Raji (cell line): Measurements from ENCODE around the gene KHSRP.

Source experiments
- POLR2A ChIP-seq: IDR thresholded peaks from 2 replicates; pipeline ENCODE4 v1.6.1; 2011; ENCODE audit warnings: low read depth, low read length, control low read depth; ENCODE audit not compliant: insufficient read depth

KHSRP gene

GRCh38 chr19:6457958-6458694, 33.5 kb upstream of the KHSRP start:
- TF ChIP-seq POLR2A: no peak

- no peak for TF ChIP-seq POLR2A
Observed at GRCh38 chr19:6455924-6456323, 31.3 kb upstream of the KHSRP start.

- TF ChIP-seq POLR2A: no peak
Observed at GRCh38 chr19:6453951-6454565, 29.4 kb upstream of the KHSRP start.

GRCh38 chr19:6452899-6453298, 28.3 kb upstream of the KHSRP start:
- no peak for TF ChIP-seq POLR2A

- no peak for TF ChIP-seq POLR2A
Observed at GRCh38 chr19:6452223-6452614, 27.6 kb upstream of the KHSRP start.

- TF ChIP-seq POLR2A: no peak
Observed at GRCh38 chr19:6451583-6452222, 27.1 kb upstream of the KHSRP start.

GRCh38 chr19:6450166-6450565, 25.6 kb upstream of the KHSRP start:
- TF ChIP-seq POLR2A: no peak

- no peak for TF ChIP-seq POLR2A
Observed at GRCh38 chr19:6448045-6448444, 23.4 kb upstream of the KHSRP start.

- TF ChIP-seq POLR2A: no peak
Observed at GRCh38 chr19:6446452-6446851, 21.8 kb upstream of the KHSRP start.

- TF ChIP-seq POLR2A: no peak
Observed at GRCh38 chr19:6443986-6444385, 19.4 kb upstream of the KHSRP start.

GRCh38 chr19:6442087-6442688, 17.6 kb upstream of the KHSRP start:
- TF ChIP-seq POLR2A: no peak

- TF ChIP-seq POLR2A: no peak
Observed at GRCh38 chr19:6440905-6441304, 16.3 kb upstream of the KHSRP start.

- TF ChIP-seq POLR2A: no peak
Observed at GRCh38 chr19:6439743-6440142, 15.1 kb upstream of the KHSRP start.

GRCh38 chr19:6433663-6434062, 9.1 kb upstream of the KHSRP start, which contains the start of gene SLC25A41:
Gene SLC25A41, minus strand, starts transcription at chr19:6433763. Its CDS starts 70 bp downstream, at chr19:6433693.
- TF ChIP-seq POLR2A: no peak

GRCh38 chr19:6433165-6433564, 8.6 kb upstream of the KHSRP start:
- TF ChIP-seq POLR2A: no peak

- TF ChIP-seq POLR2A: no peak
Observed at GRCh38 chr19:6431891-6432290, 7.3 kb upstream of the KHSRP start.
